GM19238 (cell line): ENCODE measurements around the gene CHSY3.

Experiments used
- DNase-seq: peaks from one replicate; pipeline ENCODE4 v3.0.0; 2011; ENCODE audit warnings: low spot score; ENCODE audit not compliant: insufficient read length

The CHSY3 gene

GRCh38 chr5:130023604-130024003 lies 119.3 kb downstream of the CHSY3 start:
- no peak for DNase-seq

GRCh38 chr5:130024006-130024405 lies 119.7 kb downstream of the CHSY3 start:
- DNase-seq, result no peak

- no peak for DNase-seq
Observed at GRCh38 chr5:130025511-130025910, 121.2 kb downstream of the CHSY3 start.

GRCh38 chr5:130032807-130033206 lies 128.5 kb downstream of the CHSY3 start:
- DNase-seq, result no peak

- DNase-seq, result no peak
Observed at GRCh38 chr5:130034566-130035210, 130.4 kb downstream of the CHSY3 start.

GRCh38 chr5:130035388-130035787 lies 131.1 kb downstream of the CHSY3 start:
- no peak for DNase-seq

GRCh38 chr5:130037905-130038304 lies 133.6 kb downstream of the CHSY3 start:
- DNase-seq, result no peak

GRCh38 chr5:130043834-130044233 lies 139.6 kb downstream of the CHSY3 start:
- no peak for DNase-seq

- no peak for DNase-seq
Observed at GRCh38 chr5:130045334-130045733, 141.1 kb downstream of the CHSY3 start.

- DNase-seq, result no peak
Observed at GRCh38 chr5:130050585-130050984, 146.3 kb downstream of the CHSY3 start.

- DNase-seq, result no peak
Observed at GRCh38 chr5:130052752-130053151, 148.5 kb downstream of the CHSY3 start.

GRCh38 chr5:130055572-130055971 lies 151.3 kb downstream of the CHSY3 start:
- no peak for DNase-seq

- no peak for DNase-seq
Observed at GRCh38 chr5:130061746-130062145, 157.5 kb downstream of the CHSY3 start.

GRCh38 chr5:130063603-130064002 lies 159.3 kb downstream of the CHSY3 start:
- no peak for DNase-seq

GRCh38 chr5:130064484-130064883 lies 160.2 kb downstream of the CHSY3 start:
- no peak for DNase-seq

- DNase-seq, result no peak
Observed at GRCh38 chr5:130065617-130066016, 161.4 kb downstream of the CHSY3 start.

- DNase-seq, result no peak
Observed at GRCh38 chr5:130066644-130067043, 162.4 kb downstream of the CHSY3 start.

- DNase-seq, result no peak
Observed at GRCh38 chr5:130067364-130067763, 163.1 kb downstream of the CHSY3 start.

- DNase-seq, result no peak
Observed at GRCh38 chr5:130068101-130068500, 163.8 kb downstream of the CHSY3 start.

- no peak for DNase-seq
Observed at GRCh38 chr5:130068988-130069387, 164.7 kb downstream of the CHSY3 start.

- no peak for DNase-seq
Observed at GRCh38 chr5:130074820-130075219, 170.6 kb downstream of the CHSY3 start.

GRCh38 chr5:130077007-130077406 lies 172.7 kb downstream of the CHSY3 start:
- DNase-seq, result no peak

GRCh38 chr5:130078661-130079060 lies 174.4 kb downstream of the CHSY3 start:
- no peak for DNase-seq
